NT2/D1 (cell line): ENCODE results near the gene RIMBP3B.
"Not testable (repeated sequence)": the region's sequence is repeated elsewhere in the genome, so short reads cannot be mapped to it uniquely, and the experiment has no call there.

Experiments used
- DNase-seq: peaks from one replicate; pipeline ENCODE4 v3.0.0-alpha.2; 2011; ENCODE audit warnings: low read depth, low spot score
- H3K27me3 ChIP-seq: 2 replicates; pipeline ENCODE4 v1.6.0; 2011; ENCODE audit warnings: mild to moderate bottlenecking; ENCODE audit not compliant: insufficient read length, insufficient read depth
- H3K36me3 ChIP-seq: 2 replicates; pipeline ENCODE4 v1.6.1; 2011; ENCODE audit warnings: mild to moderate bottlenecking, low read length, mixed read lengths; ENCODE audit not compliant: insufficient read depth, insufficient read length
- H3K4me1 ChIP-seq: 2 replicates; pipeline ENCODE4 v1.5.1; 2011; ENCODE audit not compliant: insufficient read depth, insufficient read length
- H3K4me3 ChIP-seq: 2 replicates; pipeline ENCODE4 v1.5.1; 2011; ENCODE audit warnings: low read depth; ENCODE audit not compliant: insufficient read length
- H3K9ac ChIP-seq: 2 replicates; pipeline ENCODE4 v1.6.0; 2011; ENCODE audit warnings: low read depth; ENCODE audit not compliant: insufficient read length
- H3K9me3 ChIP-seq: 2 replicates; pipeline ENCODE4 v1.5.1; 2011; ENCODE audit warnings: mild to moderate bottlenecking, low read length; ENCODE audit not compliant: insufficient read depth

Gene RIMBP3B

DNA sequence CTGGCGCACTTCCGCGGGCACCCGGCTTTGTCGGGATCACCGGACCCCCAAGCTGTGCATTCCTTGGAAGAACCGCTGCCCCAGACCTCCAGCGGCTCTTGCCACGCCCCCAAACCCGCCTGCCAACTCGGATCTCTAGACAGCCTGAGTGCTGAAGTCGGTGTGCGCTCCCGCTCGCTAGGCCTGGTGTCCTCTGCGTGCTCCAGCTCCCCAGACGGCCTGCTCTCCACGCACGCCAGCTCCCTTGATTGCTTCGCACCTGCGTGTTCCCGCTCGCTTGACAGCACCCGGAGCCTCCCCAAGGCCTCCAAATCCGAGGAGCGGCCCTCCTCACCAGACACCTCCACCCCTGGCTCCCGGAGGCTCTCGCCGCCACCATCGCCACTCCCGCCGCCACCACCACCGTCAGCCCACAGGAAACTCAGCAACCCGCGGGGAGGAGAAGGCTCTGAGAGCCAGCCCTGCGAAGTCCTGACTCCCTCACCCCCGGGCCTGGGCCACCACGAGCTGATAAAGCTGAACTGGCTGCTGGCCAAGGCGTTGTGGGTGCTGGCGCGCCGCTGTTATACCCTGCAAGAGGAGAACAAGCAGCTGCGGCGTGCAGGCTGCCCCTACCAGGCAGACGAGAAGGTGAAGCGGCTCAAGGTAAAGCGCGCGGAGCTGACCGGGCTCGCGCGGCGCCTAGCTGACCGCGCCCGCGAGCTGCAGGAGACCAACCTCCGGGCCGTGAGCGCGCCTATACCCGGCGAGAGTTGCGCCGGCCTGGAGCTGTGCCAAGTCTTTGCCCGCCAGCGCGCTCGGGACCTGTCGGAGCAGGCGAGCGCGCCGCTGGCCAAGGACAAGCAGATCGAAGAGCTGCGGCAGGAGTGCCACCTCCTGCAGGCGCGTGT, 1.2 kb downstream of the RIMBP3B start:
- H3K27me3 ChIP-seq, H3K4me1 ChIP-seq, H3K9ac ChIP-seq, H3K9me3 ChIP-seq, DNase-seq, H3K36me3 ChIP-seq, H3K4me3 ChIP-seq: not testable (repeated sequence)

DNA sequence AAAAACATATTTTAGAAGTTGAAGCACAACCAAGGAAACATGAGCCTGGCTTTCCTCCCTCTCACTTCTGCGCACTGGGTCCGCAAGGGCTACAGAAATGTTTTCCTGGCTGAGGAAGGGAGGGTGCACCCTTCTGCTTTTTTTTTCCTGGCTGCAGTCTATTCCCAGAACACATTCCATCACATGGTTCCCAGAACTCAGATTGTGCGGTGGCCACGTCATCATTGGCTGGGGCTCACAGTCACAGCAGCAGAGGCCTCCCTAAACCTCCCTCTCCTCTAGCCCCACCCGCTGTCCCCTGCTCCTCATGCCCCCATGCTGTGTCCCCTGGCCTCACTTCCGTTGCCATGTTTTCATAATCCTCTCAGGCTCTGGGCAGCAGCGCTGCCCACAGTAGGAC, 5.9 kb downstream of the RIMBP3B start:
- H3K4me3 ChIP-seq, DNase-seq, H3K9me3 ChIP-seq, H3K36me3 ChIP-seq, H3K27me3 ChIP-seq, H3K9ac ChIP-seq, H3K4me1 ChIP-seq: not testable (repeated sequence)

DNA sequence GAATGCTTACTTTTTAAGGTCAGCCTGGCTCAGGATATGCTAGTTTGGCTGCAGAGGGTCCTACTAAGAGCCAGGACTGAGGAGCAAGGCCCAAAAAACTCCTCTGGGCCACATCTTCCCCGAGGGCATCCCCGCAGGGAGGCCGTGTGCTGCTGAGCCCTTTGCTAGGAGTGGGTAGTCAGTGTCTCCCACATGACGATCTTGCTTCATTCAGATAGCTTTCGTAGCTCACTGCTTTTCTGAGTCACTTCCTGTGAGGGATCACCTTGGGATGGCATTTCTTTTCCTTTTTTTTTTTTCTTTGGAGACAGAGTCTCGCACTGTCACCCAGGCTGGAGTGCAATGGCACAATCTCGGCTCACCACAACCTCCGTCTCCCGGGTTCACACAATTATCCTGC, 6.5 kb downstream of the RIMBP3B start:
- not testable (repeated sequence) for DNase-seq, H3K27me3 ChIP-seq, H3K4me3 ChIP-seq, H3K9me3 ChIP-seq, H3K36me3 ChIP-seq, H3K9ac ChIP-seq, H3K4me1 ChIP-seq

DNA sequence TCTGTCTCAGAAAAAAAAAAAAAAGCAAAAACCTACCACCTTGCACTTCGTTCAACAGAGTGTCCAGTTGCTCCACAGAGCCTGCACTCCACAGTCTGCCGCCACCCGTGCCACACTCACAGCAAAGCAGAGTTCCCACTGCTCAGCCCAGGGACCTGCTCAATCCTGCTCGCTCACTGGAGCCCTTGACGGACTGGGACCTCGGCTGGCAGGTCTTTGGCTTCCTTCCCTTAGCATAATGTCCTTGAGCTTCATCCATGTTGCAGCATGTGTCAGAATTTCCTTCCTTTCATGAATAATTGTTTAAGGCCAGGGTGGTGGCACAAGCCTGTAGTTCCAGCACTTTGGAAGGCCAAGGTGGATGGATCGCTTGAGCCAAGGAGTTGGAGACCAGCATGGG, 11.1 kb downstream of the RIMBP3B start:
- H3K4me1 ChIP-seq, H3K9ac ChIP-seq, H3K36me3 ChIP-seq, H3K27me3 ChIP-seq, H3K4me3 ChIP-seq, DNase-seq, H3K9me3 ChIP-seq: not testable (repeated sequence)

DNA sequence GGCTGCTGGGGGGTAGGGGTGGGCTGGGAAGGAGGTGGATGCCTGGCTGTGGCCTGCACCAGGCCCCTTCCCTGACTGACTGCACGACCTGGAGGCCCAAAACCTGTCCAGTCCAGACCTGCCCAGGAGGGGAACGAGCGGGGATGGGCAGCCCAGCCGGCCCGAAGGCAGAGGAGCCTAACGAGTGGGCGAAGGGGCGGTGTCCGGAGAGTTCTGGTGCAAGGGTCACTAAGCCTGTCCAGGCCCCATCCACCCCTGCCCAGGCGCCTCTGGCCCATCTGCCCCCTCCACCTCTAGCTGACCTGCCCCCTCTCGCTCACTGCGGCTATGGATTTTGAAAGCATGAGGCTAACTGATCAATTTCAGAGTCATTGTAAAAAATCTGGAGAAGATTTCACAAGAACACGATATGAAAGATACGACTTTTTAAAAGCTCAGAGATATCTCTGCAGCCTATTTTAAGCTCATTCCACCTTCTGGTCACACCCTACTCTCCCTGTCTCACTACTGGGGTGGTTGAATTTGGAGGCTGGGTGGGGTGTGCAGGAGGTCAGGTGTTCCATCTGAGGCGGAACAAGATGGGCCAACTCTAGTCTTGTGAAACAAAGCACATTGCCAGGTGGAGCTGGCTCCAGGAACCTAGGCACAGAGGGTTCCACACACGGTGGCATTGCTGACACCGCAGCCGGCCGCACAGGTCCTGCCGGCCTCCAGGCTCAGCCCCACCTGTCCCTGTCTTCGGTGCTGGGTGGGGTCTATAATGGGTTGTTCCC, 17.8 kb downstream of the RIMBP3B start:
- H3K36me3 ChIP-seq, H3K9ac ChIP-seq, H3K4me1 ChIP-seq, H3K9me3 ChIP-seq, H3K27me3 ChIP-seq, H3K4me3 ChIP-seq, DNase-seq: not testable (repeated sequence)

DNA sequence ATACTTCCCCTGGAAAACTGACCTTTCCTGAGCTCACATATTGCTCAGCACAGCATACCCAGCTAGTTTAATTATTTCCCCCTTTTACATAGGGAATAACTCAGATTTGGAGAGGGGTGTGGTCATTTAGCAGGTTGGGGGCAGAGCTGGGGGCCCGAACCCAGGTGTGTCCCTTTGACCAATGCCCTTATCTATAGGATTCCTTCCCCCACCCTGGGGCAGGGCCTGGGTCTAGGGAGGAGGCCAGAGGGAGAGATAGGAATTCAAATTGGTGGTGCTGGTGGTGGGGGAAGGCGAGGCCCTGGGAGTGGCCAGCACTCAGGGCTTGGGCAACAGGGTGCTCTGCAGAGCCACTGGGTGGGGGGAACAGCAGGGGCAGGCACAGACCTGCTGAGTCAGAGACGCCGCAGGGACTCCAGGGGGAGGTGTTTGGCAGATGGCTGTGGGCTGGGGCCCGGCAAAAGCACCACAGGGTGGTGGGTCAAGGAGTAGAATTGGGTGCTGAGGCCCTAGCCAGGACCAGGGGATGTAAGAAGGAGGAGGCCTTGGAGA, 19.3 kb downstream of the RIMBP3B start:
- not testable (repeated sequence) for H3K4me1 ChIP-seq, H3K9ac ChIP-seq, H3K4me3 ChIP-seq, DNase-seq, H3K27me3 ChIP-seq, H3K36me3 ChIP-seq, H3K9me3 ChIP-seq

DNA sequence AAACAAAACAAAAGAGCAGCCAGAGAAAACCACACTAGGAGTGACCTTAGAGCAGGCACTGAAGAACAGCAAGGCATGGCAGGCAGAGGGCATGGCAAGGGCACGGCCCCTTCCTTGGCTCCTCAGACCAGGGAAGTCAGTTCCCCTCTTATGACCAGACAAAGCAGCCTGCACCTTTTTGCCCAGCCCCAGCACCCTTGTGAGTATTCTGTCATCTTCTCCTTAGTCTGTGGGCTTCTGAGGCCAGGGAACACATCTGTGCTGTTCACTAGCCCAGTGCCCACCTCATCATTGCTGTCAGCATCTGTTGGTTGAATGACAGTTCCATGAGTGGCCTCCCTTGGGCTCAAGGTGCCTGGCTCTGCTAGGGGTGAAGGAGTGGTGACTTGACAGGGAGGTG, 23.6 kb downstream of the RIMBP3B start:
- not testable (repeated sequence) for DNase-seq, H3K9me3 ChIP-seq, H3K4me3 ChIP-seq, H3K9ac ChIP-seq, H3K27me3 ChIP-seq, H3K36me3 ChIP-seq, H3K4me1 ChIP-seq

DNA sequence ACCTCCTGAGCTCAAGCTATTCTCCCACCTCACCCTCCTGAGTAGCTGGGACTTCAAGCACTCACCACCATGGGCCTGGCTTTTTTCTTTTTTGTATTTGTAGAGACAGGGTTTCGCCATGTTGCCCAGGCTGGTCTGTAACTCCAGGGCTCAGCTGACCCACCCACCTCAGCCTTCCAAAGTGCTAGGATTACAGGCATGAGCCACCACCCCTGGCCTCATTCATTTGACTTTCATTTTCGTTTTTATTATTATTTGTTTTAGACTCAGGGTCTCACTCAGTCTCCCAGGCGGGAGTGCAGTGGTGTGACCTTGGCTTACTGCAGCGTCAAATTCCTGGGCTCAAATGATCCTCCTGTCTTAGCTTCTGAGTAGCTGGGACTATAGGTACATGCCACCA, 24.2 kb downstream of the RIMBP3B start:
- H3K9ac ChIP-seq, H3K27me3 ChIP-seq, H3K36me3 ChIP-seq, H3K4me1 ChIP-seq, H3K4me3 ChIP-seq, H3K9me3 ChIP-seq, DNase-seq: not testable (repeated sequence)

DNA sequence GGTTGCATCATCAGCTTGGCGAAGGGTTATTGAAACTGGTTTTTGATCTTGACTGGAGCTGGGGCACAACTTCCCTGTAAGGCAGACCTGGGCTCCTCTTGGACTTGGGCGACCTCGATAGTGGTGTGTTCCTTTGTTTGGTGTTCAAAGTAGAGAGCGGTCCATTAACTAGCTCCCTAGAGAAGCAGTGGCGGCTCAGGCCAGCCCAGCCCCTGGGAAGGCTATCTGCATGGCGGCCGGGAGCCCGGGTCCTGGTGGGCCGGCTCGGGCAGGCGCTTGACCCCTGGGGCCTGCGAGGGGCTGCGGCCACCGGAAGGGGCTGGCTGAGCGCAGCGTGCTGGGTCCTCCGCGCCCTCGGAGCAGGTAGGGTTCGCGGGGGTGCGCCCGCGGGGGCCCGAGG, 32.8 kb downstream of the RIMBP3B start:
- not testable (repeated sequence) for H3K4me1 ChIP-seq, H3K9me3 ChIP-seq, H3K9ac ChIP-seq, DNase-seq, H3K4me3 ChIP-seq, H3K36me3 ChIP-seq, H3K27me3 ChIP-seq

DNA sequence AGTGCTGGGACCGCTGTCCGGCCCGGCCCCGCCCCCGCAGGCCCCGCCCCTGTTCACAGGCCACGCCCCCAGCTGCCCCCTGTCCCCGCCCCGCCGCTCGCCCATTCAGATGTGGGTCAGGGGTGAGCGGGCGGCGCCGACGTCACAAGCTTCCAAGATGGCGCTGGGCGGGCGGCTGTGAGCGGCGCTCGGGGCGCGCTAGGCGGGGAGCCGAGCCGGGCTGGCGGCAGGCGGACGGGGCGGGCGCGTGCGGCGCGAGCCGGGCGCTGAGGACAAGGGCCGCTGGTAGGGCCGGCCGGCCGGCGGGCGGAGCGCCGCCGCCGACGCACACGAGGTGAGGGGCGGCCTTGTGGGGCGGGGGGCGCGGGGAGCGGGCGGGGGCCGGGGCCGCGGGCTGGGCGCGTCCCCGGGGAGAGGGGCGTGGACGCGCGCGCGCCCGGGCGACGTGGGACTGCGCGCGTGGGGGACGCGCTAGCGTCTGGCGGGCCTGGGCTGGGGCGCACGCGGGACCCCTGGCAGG, 33.7 kb downstream of the RIMBP3B start, which contains the start of gene HIC2:
Gene HIC2, plus strand, starts transcription at position 145 of the 520 bp plus-strand sequence. CDS start 25,461 bp downstream, outside the sequence.
- H3K27me3 ChIP-seq, H3K36me3 ChIP-seq, H3K9me3 ChIP-seq, DNase-seq, H3K4me3 ChIP-seq, H3K4me1 ChIP-seq, H3K9ac ChIP-seq: not testable (repeated sequence)

DNA sequence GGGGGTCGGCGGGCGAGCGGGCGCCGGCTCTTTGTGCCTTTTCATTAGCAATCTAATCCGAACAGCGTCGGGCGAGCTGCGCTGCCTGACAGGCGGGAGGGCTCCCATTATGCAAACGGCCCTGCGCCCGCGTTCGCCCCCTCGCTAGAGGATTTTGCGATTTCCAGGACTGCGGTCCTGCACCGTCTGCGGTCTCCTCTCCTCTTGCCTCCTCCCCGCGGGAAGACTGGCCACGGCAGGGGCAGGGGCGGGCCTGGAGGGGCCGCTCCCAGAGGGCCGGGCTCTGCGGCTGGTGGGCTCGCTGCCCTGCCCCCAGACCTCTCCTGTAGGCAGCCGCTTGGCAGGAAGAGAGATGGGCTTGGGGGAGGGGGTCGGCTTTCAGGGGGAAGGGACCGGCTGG, 34.3 kb downstream of the RIMBP3B start:
- not testable (repeated sequence) for H3K4me3 ChIP-seq, H3K4me1 ChIP-seq, DNase-seq, H3K27me3 ChIP-seq, H3K9ac ChIP-seq, H3K9me3 ChIP-seq, H3K36me3 ChIP-seq
